ENCODE measurements around the gene ANAPC2.

DNA sequence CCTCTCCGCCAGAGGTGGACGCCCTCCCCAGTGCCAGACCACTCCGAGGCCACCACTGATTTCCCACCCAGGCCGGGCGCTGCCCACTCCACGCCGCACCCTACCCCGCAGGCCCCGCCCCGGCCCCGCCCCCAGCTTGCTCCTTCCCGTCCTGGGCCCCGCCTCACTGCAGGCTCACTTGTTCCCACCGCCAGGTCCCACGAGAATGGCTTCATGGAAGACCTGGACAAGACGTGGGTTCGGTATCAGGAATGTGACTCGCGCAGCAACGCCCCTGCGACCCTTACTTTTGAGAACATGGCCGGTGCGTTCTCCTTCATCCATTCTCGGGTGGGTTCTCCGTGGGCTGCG lies 25.0 kb downstream of the ANAPC2 start:
- TF ChIP-seq CTCF (IDR thresholded peaks at IDR 0.05) (no peak), POLR2A (IDR thresholded peaks at IDR 0.05) (no peak)
